ENCODE results near the gene NMNAT2.

Gene NMNAT2

GRCh38 chr1:183417772-183418491, at the start of gene NMNAT2:
Gene NMNAT2, minus strand, starts transcription at chr1:183418380. Its CDS starts 113 bp downstream, at chr1:183418267.
- DNase-seq (ENCODE audit: low spot score) = no peak
- Mint-ChIP-seq H3K27me3 (ENCODE audit: low read depth) (peaks cover 57% of the 10 kb centered on the region), H3K36me3 (ENCODE audit: low read depth) (peaks cover 2% of the 10 kb centered on the region), H3K4me3 (no peak within 1 kb of the TSS), H3K27ac (no peak within 1 kb of the TSS), H3K9me3 (no peaks in the 10 kb centered on the region), H3K4me1 (ENCODE audit: low read depth) (peaks cover 8% of the 10 kb centered on the region)

- H3K9me3 Mint-ChIP-seq = no peaks in the 10 kb centered on the region
- no peak for DNase-seq (ENCODE audit: low spot score)
- H3K4me3 Mint-ChIP-seq = no peak overlapping the region
- peaks cover 10% of the 10 kb centered on the region for H3K4me1 Mint-ChIP-seq (ENCODE audit: low read depth)
- H3K36me3 Mint-ChIP-seq (ENCODE audit: low read depth) = no peaks in the 10 kb centered on the region
- no peak overlapping the region for H3K27ac Mint-ChIP-seq
- peaks cover 28% of the 10 kb centered on the region for H3K27me3 Mint-ChIP-seq (ENCODE audit: low read depth)
These were observed 49.5 kb upstream of the NMNAT2 start for GRCh38 chr1:183467687-183468086.

- Mint-ChIP-seq H3K27ac (no peak overlapping the region), H3K27me3 (ENCODE audit: low read depth) (peaks cover 36% of the 10 kb centered on the region), H3K4me3 (no peak overlapping the region), H3K9me3 (no peaks in the 10 kb centered on the region), H3K4me1 (ENCODE audit: low read depth) (peaks cover 12% of the 10 kb centered on the region), H3K36me3 (ENCODE audit: low read depth) (no peaks in the 10 kb centered on the region)
- DNase-seq (ENCODE audit: low spot score) = no peak
These were observed 48.6 kb upstream of the NMNAT2 start for GRCh38 chr1:183466781-183467180.

GRCh38 chr1:183463566-183463965, 45.4 kb upstream of the NMNAT2 start:
- H3K4me3 Mint-ChIP-seq = no peak overlapping the region
- DNase-seq (ENCODE audit: low spot score) = no peak
- peaks cover 56% of the 10 kb centered on the region for H3K27me3 Mint-ChIP-seq (ENCODE audit: low read depth)
- H3K9me3 Mint-ChIP-seq = no peaks in the 10 kb centered on the region
- H3K36me3 Mint-ChIP-seq (ENCODE audit: low read depth) = no peaks in the 10 kb centered on the region
- peaks cover 3% of the 10 kb centered on the region for H3K4me1 Mint-ChIP-seq (ENCODE audit: low read depth)
- no peak overlapping the region for H3K27ac Mint-ChIP-seq

- no peak for DNase-seq (ENCODE audit: low spot score)
- Mint-ChIP-seq H3K27me3 (ENCODE audit: low read depth) (peaks cover 59% of the 10 kb centered on the region), H3K27ac (no peak overlapping the region), H3K36me3 (ENCODE audit: low read depth) (no peaks in the 10 kb centered on the region), H3K4me3 (no peak overlapping the region), H3K9me3 (no peaks in the 10 kb centered on the region), H3K4me1 (ENCODE audit: low read depth) (peaks cover 3% of the 10 kb centered on the region)
These were observed 43.2 kb upstream of the NMNAT2 start for GRCh38 chr1:183461350-183461749.

GRCh38 chr1:183460596-183460995, 42.4 kb upstream of the NMNAT2 start:
- H3K4me1 Mint-ChIP-seq (ENCODE audit: low read depth) = peaks cover 3% of the 10 kb centered on the region
- H3K4me3 Mint-ChIP-seq = no peak overlapping the region
- H3K27ac Mint-ChIP-seq = no peak overlapping the region
- no peak for DNase-seq (ENCODE audit: low spot score)
- H3K9me3 Mint-ChIP-seq = no peaks in the 10 kb centered on the region
- peaks cover 58% of the 10 kb centered on the region for H3K27me3 Mint-ChIP-seq (ENCODE audit: low read depth)
- no peaks in the 10 kb centered on the region for H3K36me3 Mint-ChIP-seq (ENCODE audit: low read depth)

- Mint-ChIP-seq H3K27me3 (ENCODE audit: low read depth) (peaks cover 55% of the 10 kb centered on the region), H3K4me3 (no peak overlapping the region), H3K27ac (no peak overlapping the region), H3K9me3 (no peaks in the 10 kb centered on the region), H3K36me3 (ENCODE audit: low read depth) (no peaks in the 10 kb centered on the region), H3K4me1 (ENCODE audit: low read depth) (peaks cover 2% of the 10 kb centered on the region)
- no peak for DNase-seq (ENCODE audit: low spot score)
These were observed 39.3 kb upstream of the NMNAT2 start for GRCh38 chr1:183457449-183457848.

GRCh38 chr1:183456826-183457225, 38.6 kb upstream of the NMNAT2 start:
- H3K27me3 Mint-ChIP-seq (ENCODE audit: low read depth) = peaks cover 51% of the 10 kb centered on the region
- H3K36me3 Mint-ChIP-seq (ENCODE audit: low read depth) = no peaks in the 10 kb centered on the region
- H3K27ac Mint-ChIP-seq = no peak overlapping the region
- DNase-seq (ENCODE audit: low spot score) = no peak
- H3K4me1 Mint-ChIP-seq (ENCODE audit: low read depth) = no peaks in the 10 kb centered on the region
- H3K9me3 Mint-ChIP-seq = no peaks in the 10 kb centered on the region
- H3K4me3 Mint-ChIP-seq = no peak overlapping the region

- peaks cover 41% of the 10 kb centered on the region for H3K27me3 Mint-ChIP-seq (ENCODE audit: low read depth)
- DNase-seq (ENCODE audit: low spot score) = no peak
- no peak overlapping the region for H3K4me3 Mint-ChIP-seq
- H3K9me3 Mint-ChIP-seq = no peaks in the 10 kb centered on the region
- no peak overlapping the region for H3K27ac Mint-ChIP-seq
- H3K36me3 Mint-ChIP-seq (ENCODE audit: low read depth) = no peaks in the 10 kb centered on the region
- H3K4me1 Mint-ChIP-seq (ENCODE audit: low read depth) = no peaks in the 10 kb centered on the region
These were observed 36.2 kb upstream of the NMNAT2 start for GRCh38 chr1:183454377-183454776.

- peaks cover 26% of the 10 kb centered on the region for H3K27me3 Mint-ChIP-seq (ENCODE audit: low read depth)
- H3K36me3 Mint-ChIP-seq (ENCODE audit: low read depth) = no peaks in the 10 kb centered on the region
- no peak for DNase-seq (ENCODE audit: low spot score)
- H3K27ac Mint-ChIP-seq = no peak overlapping the region
- no peaks in the 10 kb centered on the region for H3K4me1 Mint-ChIP-seq (ENCODE audit: low read depth)
- H3K9me3 Mint-ChIP-seq = no peaks in the 10 kb centered on the region
- no peak overlapping the region for H3K4me3 Mint-ChIP-seq
These were observed 31.9 kb upstream of the NMNAT2 start for GRCh38 chr1:183450093-183450492.

GRCh38 chr1:183449223-183449770, 31.1 kb upstream of the NMNAT2 start:
- H3K4me3 Mint-ChIP-seq = no peak overlapping the region
- peaks cover 19% of the 10 kb centered on the region for H3K27me3 Mint-ChIP-seq (ENCODE audit: low read depth)
- H3K9me3 Mint-ChIP-seq = no peaks in the 10 kb centered on the region
- no peak overlapping the region for H3K27ac Mint-ChIP-seq
- H3K4me1 Mint-ChIP-seq (ENCODE audit: low read depth) = no peaks in the 10 kb centered on the region
- no peak for DNase-seq (ENCODE audit: low spot score)
- H3K36me3 Mint-ChIP-seq (ENCODE audit: low read depth) = no peaks in the 10 kb centered on the region

- Mint-ChIP-seq H3K36me3 (ENCODE audit: low read depth) (no peaks in the 10 kb centered on the region), H3K4me1 (ENCODE audit: low read depth) (no peaks in the 10 kb centered on the region), H3K27me3 (ENCODE audit: low read depth) (peaks cover 25% of the 10 kb centered on the region), H3K27ac (no peak overlapping the region), H3K9me3 (no peaks in the 10 kb centered on the region), H3K4me3 (no peak overlapping the region)
- DNase-seq (ENCODE audit: low spot score) = no peak
These were observed 26.1 kb upstream of the NMNAT2 start for GRCh38 chr1:183444243-183444642.

GRCh38 chr1:183443466-183443865, 25.3 kb upstream of the NMNAT2 start:
- H3K9me3 Mint-ChIP-seq = no peaks in the 10 kb centered on the region
- no peaks in the 10 kb centered on the region for H3K36me3 Mint-ChIP-seq (ENCODE audit: low read depth)

GRCh38 chr1:183443011-183443410, 24.8 kb upstream of the NMNAT2 start:
- Mint-ChIP-seq H3K4me3 (no peak overlapping the region), H3K4me1 (ENCODE audit: low read depth) (no peaks in the 10 kb centered on the region), H3K36me3 (ENCODE audit: low read depth) (no peaks in the 10 kb centered on the region), H3K27me3 (ENCODE audit: low read depth) (peaks cover 31% of the 10 kb centered on the region), H3K27ac (no peak overlapping the region), H3K9me3 (no peaks in the 10 kb centered on the region)
- DNase-seq (ENCODE audit: low spot score) = no peak

More at GRCh38 chr1:183443466-183443865, 25.3 kb upstream of the NMNAT2 start:
- DNase-seq (ENCODE audit: low spot score) = no peak
- Mint-ChIP-seq H3K4me1 (ENCODE audit: low read depth) (no peaks in the 10 kb centered on the region), H3K4me3 (no peak overlapping the region), H3K27me3 (ENCODE audit: low read depth) (peaks cover 31% of the 10 kb centered on the region), H3K27ac (no peak overlapping the region)

- Mint-ChIP-seq H3K4me3 (no peak overlapping the region), H3K36me3 (ENCODE audit: low read depth) (no peaks in the 10 kb centered on the region), H3K9me3 (no peaks in the 10 kb centered on the region), H3K4me1 (ENCODE audit: low read depth) (no peaks in the 10 kb centered on the region), H3K27ac (no peak overlapping the region), H3K27me3 (ENCODE audit: low read depth) (peaks cover 38% of the 10 kb centered on the region)
- DNase-seq (ENCODE audit: low spot score) = no peak
These were observed 19.9 kb upstream of the NMNAT2 start for GRCh38 chr1:183438060-183438459.
